Measurements from ENCODE around the gene IL4I1. TPM values are rescaled to one million over a fixed set of nuclear protein-coding genes. Genes with fewer than 3 reads are reported as not detected.
A peak's percentile ranks its signal among the peaks of the same experiment; 100 is the strongest.

Gene IL4I1
- total RNA-seq, 1 experiment from 2014 or later, result 0.61 TPM

GRCh38 chr19:49839713-49840112, 57.0 kb downstream of the IL4I1 start:
- Histone ChIP-seq H2BK5ac (ENCODE audit: insufficient read length, low read length) (no peak overlapping the region), H4K91ac (ENCODE audit: insufficient read length, low read depth, low read length) (no peak overlapping the region), H2BK20ac (ENCODE audit: low read depth, low read length, poor library complexity, severe bottlenecking) (no peak overlapping the region), H3K27ac (ENCODE audit: insufficient read length, low read depth, low read length) (no peak overlapping the region), H3K4me1 (ENCODE audit: insufficient read depth, low read length) (no peaks in the 10 kb centered on the region), H3K9ac (ENCODE audit: extremely low read depth, insufficient read length, low read length) (no peak overlapping the region), H3K18ac (ENCODE audit: insufficient read length, low read depth, low read length) (no peak overlapping the region), H3K9me3 (ENCODE audit: control insufficient read depth, low read depth, low read length) (no peaks in the 10 kb centered on the region), H4K5ac (ENCODE audit: insufficient read length, low read depth, low read length) (no peak overlapping the region), H3K56ac (ENCODE audit: insufficient read length, low read depth, low read length) (no peak overlapping the region), H2BK12ac (ENCODE audit: insufficient read length, low read depth, low read length) (no peak overlapping the region), H3K27me3 (ENCODE audit: insufficient read depth, low read length) (no peaks in the 10 kb centered on the region), H3K23me2 (ENCODE audit: insufficient read length, low read depth, low read length, poor library complexity, severe bottlenecking) (no peaks in the 10 kb centered on the region), H4K8ac (replicated peaks; ENCODE audit: insufficient read length, low read depth, low read length) (no peak overlapping the region), H3K79me1 (ENCODE audit: insufficient read depth, low read depth, low read length, poor library complexity, severe bottlenecking) (no peaks in the 10 kb centered on the region), H2AFZ (ENCODE audit: low read length) (no peak overlapping the region), H2BK120ac (ENCODE audit: low read depth, low read length, poor library complexity, severe bottlenecking) (no peak overlapping the region), H3K23ac (ENCODE audit: insufficient read length, low read depth, low read length) (no peak overlapping the region), H3K79me2 (ENCODE audit: insufficient read depth, low read length) (no peaks in the 10 kb centered on the region), H2BK15ac (ENCODE audit: low read depth, low read length) (no peak overlapping the region), H4K20me1 (ENCODE audit: control insufficient read depth, insufficient read depth, insufficient read length) (no peaks in the 10 kb centered on the region), H3T11ph (ENCODE audit: low read length) (no peak overlapping the region), H2AK5ac (ENCODE audit: insufficient read length, low read length) (no peak overlapping the region), H3K14ac (ENCODE audit: insufficient read depth, low read length) (no peak overlapping the region), H3K4me2 (ENCODE audit: insufficient read depth, insufficient read length, low read length) (no peak overlapping the region), H3K4ac (ENCODE audit: low read depth, low read length) (no peak overlapping the region)
- Mint-ChIP-seq H3K4me1 (peaks cover 0 to 5% of the 10 kb centered on the region in 2 experiments; a peak in 2 of 4 replicates), H3K36me3 (ENCODE audit: insufficient read depth in 1 of 3, low read depth in 3 of 3) (peaks cover 11 to 50% (median 48%) of the 10 kb centered on the region in 3 experiments), H3K27ac (no peak overlapping the region), H3K9me3 (no peaks in the 10 kb centered on the region), H3K27me3 (ENCODE audit: low read depth) (peaks cover 1% of the 10 kb centered on the region; the same call in 1 of the 2 replicates), H3K4me3 (no peak overlapping the region)
- TF ChIP-seq, protein P1, sequence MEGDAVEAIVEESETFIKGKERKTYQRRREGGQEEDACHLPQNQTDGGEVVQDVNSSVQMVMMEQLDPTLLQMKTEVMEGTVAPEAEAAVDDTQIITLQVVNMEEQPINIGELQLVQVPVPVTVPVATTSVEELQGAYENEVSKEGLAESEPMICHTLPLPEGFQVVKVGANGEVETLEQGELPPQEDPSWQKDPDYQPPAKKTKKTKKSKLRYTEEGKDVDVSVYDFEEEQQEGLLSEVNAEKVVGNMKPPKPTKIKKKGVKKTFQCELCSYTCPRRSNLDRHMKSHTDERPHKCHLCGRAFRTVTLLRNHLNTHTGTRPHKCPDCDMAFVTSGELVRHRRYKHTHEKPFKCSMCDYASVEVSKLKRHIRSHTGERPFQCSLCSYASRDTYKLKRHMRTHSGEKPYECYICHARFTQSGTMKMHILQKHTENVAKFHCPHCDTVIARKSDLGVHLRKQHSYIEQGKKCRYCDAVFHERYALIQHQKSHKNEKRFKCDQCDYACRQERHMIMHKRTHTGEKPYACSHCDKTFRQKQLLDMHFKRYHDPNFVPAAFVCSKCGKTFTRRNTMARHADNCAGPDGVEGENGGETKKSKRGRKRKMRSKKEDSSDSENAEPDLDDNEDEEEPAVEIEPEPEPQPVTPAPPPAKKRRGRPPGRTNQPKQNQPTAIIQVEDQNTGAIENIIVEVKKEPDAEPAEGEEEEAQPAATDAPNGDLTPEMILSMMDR (conservative IDR thresholded peaks at IDR 0.05), result no peak
- WGBS (ENCODE audit: extremely low coverage, insufficient read length, low lambda C conversion rate), result no CpG with 5 or more reads among the region's 11 CpGs
- DNase-seq, result no peak

Small RNA genes lying within 50 kb of the gene (microRNA-seq; reads per million reads assigned to microRNA genes)
- gene MIR4749 (ENCODE audit: borderline microRNAs expressed) (1.4 reads per million, percentile 10 among the genes with 10 or more reads in this experiment), gene MIR4750 (ENCODE audit: borderline microRNAs expressed) (not detected)

Other genes starting within 250 kb of the IL4I1 start
- gene IRF3, start 231.0 kb downstream of the IL4I1 start, total RNA-seq (2021), result 185 and 205 TPM in 2 replicates
- gene BCL2L12, start 231.0 kb downstream of the IL4I1 start, total RNA-seq (2021), result 145 and 154 TPM in 2 replicates
- 504 and 505 TPM in 2 replicates for gene PRMT1, start 219.6 kb downstream of the IL4I1 start, total RNA-seq (2021)
- gene ADM5, start 207.3 kb downstream of the IL4I1 start, total RNA-seq (2021), result 13.5 and 13.6 TPM in 2 replicates
- gene CPT1C, start 205.8 kb downstream of the IL4I1 start, total RNA-seq (2021), result 66.4 and 74.6 TPM in 2 replicates
- gene TSKS, start 133.6 kb downstream of the IL4I1 start, total RNA-seq (2021), result 0.28 and 0.37 TPM in 2 replicates
- gene AP2A1, start 129.9 kb downstream of the IL4I1 start, total RNA-seq (2021), result 108 and 109 TPM in 2 replicates
- gene FUZ, start 83.6 kb downstream of the IL4I1 start, total RNA-seq (2021), result 25.1 and 29.7 TPM in 2 replicates
- gene MED25, start 78.6 kb downstream of the IL4I1 start, total RNA-seq (2021), result 76.7 and 77.5 TPM in 2 replicates
- gene PTOV1, start 45.7 kb downstream of the IL4I1 start, total RNA-seq (2021), result 309 and 317 TPM in 2 replicates
- gene PNKP, start 29.3 kb downstream of the IL4I1 start, total RNA-seq (2021), result 144 and 157 TPM in 2 replicates
- gene AKT1S1, start 19.5 kb downstream of the IL4I1 start, total RNA-seq (2021), result 43.5 and 44.6 TPM in 2 replicates
- 33.6 and 33.9 TPM in 2 replicates for gene TBC1D17, start 19.2 kb downstream of the IL4I1 start, total RNA-seq (2021)
- gene ATF5, start 32.3 kb upstream of the IL4I1 start, total RNA-seq (2021), result 18.5 and 20.6 TPM in 2 replicates
- gene NUP62, start 32.6 kb upstream of the IL4I1 start, total RNA-seq (2021), result 127 and 137 TPM in 2 replicates
- not detected in 2 replicates for gene SIGLEC11, start 64.3 kb upstream of the IL4I1 start, total RNA-seq (2021)
- gene VRK3, start 128.5 kb upstream of the IL4I1 start, total RNA-seq (2021), result 33.5 and 34.8 TPM in 2 replicates
- 18.9 and 19.0 TPM in 2 replicates for gene ZNF473, start 129.1 kb upstream of the IL4I1 start, total RNA-seq (2021)

All from H9 (cell line).